Glutamatergic neuron (in vitro differentiated cells): Measurements from ENCODE around the gene TIAM2. TPM values are rescaled to one million over a fixed set of nuclear protein-coding genes. Genes with fewer than 3 reads are reported as not detected.

Source experiments
- DNase-seq: peaks from one replicate; pipeline ENCODE4 v3.0.0; 2022
- H3K27ac Mint-ChIP-seq: one replicate; pipeline ENCODE4 v1.8.0; 2020; ENCODE audit warnings: mild to moderate bottlenecking, mixed read lengths, inconsistent platforms; ENCODE audit not compliant: unreplicated experiment
- H3K27me3 Mint-ChIP-seq: one replicate; pipeline ENCODE4 v1.8.0; 2020; ENCODE audit warnings: mild to moderate bottlenecking, moderate library complexity, mixed read lengths, inconsistent platforms; ENCODE audit not compliant: unreplicated experiment
- H3K36me3 Mint-ChIP-seq: one replicate; pipeline ENCODE4 v1.8.0; 2020; ENCODE audit warnings: mild to moderate bottlenecking, mixed read lengths, inconsistent platforms; ENCODE audit not compliant: unreplicated experiment
- H3K4me1 Mint-ChIP-seq: one replicate; pipeline ENCODE4 v1.8.0; 2020; ENCODE audit warnings: mild to moderate bottlenecking, low read depth, mixed read lengths, inconsistent platforms; ENCODE audit not compliant: unreplicated experiment
- H3K4me3 Mint-ChIP-seq: one replicate; pipeline ENCODE4 v1.8.0; 2020; ENCODE audit warnings: mild to moderate bottlenecking, mixed read lengths, inconsistent platforms; ENCODE audit not compliant: unreplicated experiment
- H3K9me3 Mint-ChIP-seq: one replicate; pipeline ENCODE4 v1.8.0; 2020; ENCODE audit warnings: mild to moderate bottlenecking, moderate library complexity, mixed read lengths, inconsistent platforms; ENCODE audit not compliant: unreplicated experiment
- CTCF ChIP-seq: fragments of 200-600 bp; sonication (generic); IDR thresholded peaks from one replicate; pipeline ENCODE4 v1.5.0; 2021; ENCODE audit not compliant: partially characterized antibody, unreplicated experiment
- total RNA-seq: library from RNA; stranded (reverse); fragmentation: NEBNext Ultra II Directional; extraction: Animal tissue kit (Norgen Biotek cat#: 25700); gene quantifications from one replicate; pipeline ENCODE4 v1.2.1, GENCODE V29; 2021; ENCODE audit not compliant: unreplicated experiment

The TIAM2 gene
- total RNA-seq, 1 donor from 2014 or later, result 113 TPM

GRCh38 chr6:154981079-154981870, 13.8 kb upstream of the TIAM2 start:
- no peak for TF ChIP-seq CTCF
- Mint-ChIP-seq H3K27me3 (no peaks in the 10 kb centered on the region), H3K36me3 (peaks cover 2% of the 10 kb centered on the region), H3K9me3 (peaks cover 4% of the 10 kb centered on the region), H3K4me3 (no peak overlapping the region), H3K4me1 (peaks cover 7% of the 10 kb centered on the region), H3K27ac (no peak overlapping the region)
- no peak for DNase-seq

- no peak overlapping the region for H3K4me3 Mint-ChIP-seq
- H3K9me3 Mint-ChIP-seq, result peaks cover 3% of the 10 kb centered on the region
- H3K27me3 Mint-ChIP-seq, result no peaks in the 10 kb centered on the region
- H3K36me3 Mint-ChIP-seq, result no peaks in the 10 kb centered on the region
- no peak for TF ChIP-seq CTCF
- H3K27ac Mint-ChIP-seq, result no peak overlapping the region
- DNase-seq, result no peak
- peaks cover 7% of the 10 kb centered on the region for H3K4me1 Mint-ChIP-seq
Observed at GRCh38 chr6:154984146-154984545, 11.0 kb upstream of the TIAM2 start.

GRCh38 chr6:154986787-154987235, 8.3 kb upstream of the TIAM2 start:
- peaks cover 5% of the 10 kb centered on the region for H3K36me3 Mint-ChIP-seq

GRCh38 chr6:154989448-154989847, 5.7 kb upstream of the TIAM2 start:
- Mint-ChIP-seq H3K27ac (no peak overlapping the region), H3K9me3 (peaks cover 1% of the 10 kb centered on the region), H3K4me1 (peaks cover 1% of the 10 kb centered on the region), H3K36me3 (peaks cover 5% of the 10 kb centered on the region), H3K27me3 (peaks cover 2% of the 10 kb centered on the region), H3K4me3 (no peak overlapping the region)
- TF ChIP-seq CTCF, result no peak
- no peak for DNase-seq

More at GRCh38 chr6:154986787-154987235, 8.3 kb upstream of the TIAM2 start:
- H3K27me3 Mint-ChIP-seq, result no peaks in the 10 kb centered on the region
- DNase-seq, result no peak
- H3K9me3 Mint-ChIP-seq, result peaks cover 3% of the 10 kb centered on the region
- no peak for TF ChIP-seq CTCF
- no peak overlapping the region for H3K4me3 Mint-ChIP-seq
- H3K27ac Mint-ChIP-seq, result no peak overlapping the region
- peaks cover 3% of the 10 kb centered on the region for H3K4me1 Mint-ChIP-seq

- H3K9me3 Mint-ChIP-seq, result peaks cover 6% of the 10 kb centered on the region
- no peak overlapping the region for H3K27ac Mint-ChIP-seq
- peaks cover 5% of the 10 kb centered on the region for H3K36me3 Mint-ChIP-seq
- H3K27me3 Mint-ChIP-seq, result peaks cover 4% of the 10 kb centered on the region
- H3K4me3 Mint-ChIP-seq, result no peak overlapping the region
- no peak for DNase-seq
- TF ChIP-seq CTCF, result no peak
- H3K4me1 Mint-ChIP-seq, result peaks cover 1% of the 10 kb centered on the region
Observed at GRCh38 chr6:154991207-154991606, 3.9 kb upstream of the TIAM2 start.
